HG03432 (cell line): ENCODE data around the gene DCAF6.

ENCODE experiments used
- ATAC-seq: cut with Tn5 transposase; IDR thresholded peaks from one replicate; pipeline ENCODE4 v1.9.1; 2021; ENCODE audit warnings: mild to moderate bottlenecking, moderate library complexity; ENCODE audit not compliant: unreplicated experiment

The DCAF6 gene

DNA sequence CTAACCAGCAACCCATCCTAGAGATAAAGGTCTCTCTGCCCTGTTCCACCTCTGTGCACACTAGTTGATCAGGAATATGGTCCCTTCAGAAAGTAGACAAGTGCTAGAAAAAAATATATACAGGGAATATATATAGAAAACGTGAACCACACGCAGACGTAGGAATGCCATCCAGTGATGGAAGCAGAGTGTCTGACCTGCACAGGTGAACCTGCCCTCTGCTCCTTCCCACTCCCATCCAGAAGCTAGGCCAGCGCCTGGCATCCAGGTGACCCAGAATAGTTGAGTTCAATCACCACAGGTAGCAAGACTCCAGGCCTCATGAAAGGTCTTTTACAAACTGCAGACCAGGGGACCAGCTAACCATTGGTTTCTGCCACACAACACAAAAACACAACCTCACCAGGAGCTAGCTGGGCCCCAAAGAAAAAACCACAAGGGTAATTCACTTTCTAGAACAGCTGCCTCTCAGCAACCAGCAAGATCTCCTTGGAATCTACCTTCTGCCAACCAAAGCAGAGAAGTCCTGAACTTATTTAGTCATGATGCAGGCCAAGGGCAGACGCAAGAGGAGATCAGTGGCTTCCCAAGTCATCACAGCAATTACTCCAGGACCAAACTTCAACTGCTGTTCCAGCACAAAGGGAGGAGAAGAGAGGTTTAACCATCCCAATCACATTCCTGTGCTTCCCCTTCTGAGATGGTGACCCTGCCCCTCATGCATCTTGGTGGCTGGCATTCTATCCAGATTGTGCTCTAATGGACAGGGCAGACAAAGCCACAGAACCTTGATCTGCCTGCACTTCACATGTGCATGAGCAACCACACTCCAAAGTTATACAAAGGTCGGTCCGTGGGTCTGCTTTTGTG lies 147.2 kb downstream of the DCAF6 start:
- no peak for ATAC-seq

DNA sequence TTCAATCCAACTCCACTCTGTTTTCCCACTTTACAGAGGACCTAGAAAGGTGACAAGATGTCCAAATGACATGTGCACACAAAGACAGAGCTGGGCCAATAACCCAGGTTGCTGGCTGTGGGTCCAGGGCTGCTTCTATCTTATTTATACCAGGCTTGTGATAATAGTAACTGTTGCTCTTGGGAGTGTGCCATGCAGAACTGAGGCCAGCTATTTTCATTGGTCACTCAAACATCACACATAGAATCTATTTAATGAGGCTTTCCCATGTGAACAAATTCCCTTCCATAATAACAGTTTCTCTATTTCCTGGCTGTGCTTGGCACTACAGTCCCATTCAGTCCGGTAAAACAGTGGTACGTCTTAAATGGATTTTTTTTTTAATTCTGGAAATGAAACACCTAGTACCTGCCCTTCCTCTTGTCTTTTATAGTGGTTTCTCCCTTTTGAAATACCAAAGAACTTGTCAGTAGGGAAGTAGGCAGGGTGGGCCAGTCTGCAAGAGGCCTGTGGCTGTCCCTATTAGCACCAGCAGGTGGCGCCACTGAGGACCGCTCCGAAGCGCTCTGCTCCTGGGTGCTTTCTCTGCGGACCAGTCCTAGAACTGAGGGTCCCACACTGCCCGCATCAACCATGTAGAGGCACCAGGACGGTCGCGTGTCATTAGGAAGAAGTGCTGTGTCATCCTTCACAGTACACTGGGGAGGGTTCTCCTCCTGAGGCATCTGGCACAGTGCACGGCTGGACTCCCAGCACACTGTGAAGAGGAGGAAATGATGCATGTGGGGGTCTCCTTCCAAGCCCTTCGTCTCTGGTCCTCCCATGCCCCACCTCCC lies 148.1 kb downstream of the DCAF6 start:
- peak; percentile 67 for ATAC-seq

DNA sequence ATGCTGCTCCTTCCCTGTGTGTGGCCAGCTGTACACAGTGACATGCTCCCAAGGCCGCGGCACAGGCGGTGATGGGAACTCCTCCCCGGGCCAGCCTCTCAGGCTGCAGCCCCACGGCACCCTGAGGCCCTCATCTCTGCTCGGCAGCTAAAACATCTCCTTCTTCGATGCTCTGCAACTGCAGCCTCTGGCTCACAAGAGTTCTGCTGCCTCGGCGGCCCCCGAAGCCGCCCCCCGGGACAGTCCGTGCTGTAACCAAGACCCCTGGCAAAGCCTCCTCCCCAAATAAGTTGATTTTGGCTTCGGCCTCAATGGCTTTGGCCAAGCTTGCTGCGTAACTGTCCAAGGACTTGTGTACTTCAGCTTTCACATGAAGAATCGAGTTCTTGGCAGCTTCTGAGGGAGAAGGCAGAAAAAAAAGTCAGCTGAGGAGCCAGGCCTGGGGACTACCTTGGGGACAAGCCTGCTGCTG lies 149.0 kb downstream of the DCAF6 start:
- ATAC-seq, result no peak

DNA sequence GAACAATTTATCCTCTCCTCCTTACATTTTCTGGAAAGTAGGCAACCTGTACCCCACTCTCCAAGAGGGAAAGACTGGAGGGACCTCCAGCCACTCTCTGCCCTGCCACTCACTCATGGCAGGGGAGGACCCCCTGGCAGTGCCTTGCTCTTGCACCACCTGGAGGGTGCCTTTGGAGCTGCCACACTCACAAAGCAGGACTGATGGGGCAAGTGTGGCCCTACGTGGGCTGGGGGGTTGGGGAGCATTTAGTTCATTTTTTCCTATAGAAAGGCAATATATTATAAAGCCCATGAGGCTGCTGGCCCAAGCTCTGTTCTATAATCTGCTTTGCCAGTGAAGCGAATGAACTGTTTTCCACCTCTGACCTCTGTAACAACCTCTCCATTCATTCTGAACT lies 150.0 kb downstream of the DCAF6 start:
- ATAC-seq, result no peak

- ATAC-seq, result no peak
Observed at GRCh38 chr1:168087696-168088095, 151.2 kb downstream of the DCAF6 start.

- ATAC-seq, result no peak
Observed at GRCh38 chr1:168088511-168089325, 152.2 kb downstream of the DCAF6 start.

DNA sequence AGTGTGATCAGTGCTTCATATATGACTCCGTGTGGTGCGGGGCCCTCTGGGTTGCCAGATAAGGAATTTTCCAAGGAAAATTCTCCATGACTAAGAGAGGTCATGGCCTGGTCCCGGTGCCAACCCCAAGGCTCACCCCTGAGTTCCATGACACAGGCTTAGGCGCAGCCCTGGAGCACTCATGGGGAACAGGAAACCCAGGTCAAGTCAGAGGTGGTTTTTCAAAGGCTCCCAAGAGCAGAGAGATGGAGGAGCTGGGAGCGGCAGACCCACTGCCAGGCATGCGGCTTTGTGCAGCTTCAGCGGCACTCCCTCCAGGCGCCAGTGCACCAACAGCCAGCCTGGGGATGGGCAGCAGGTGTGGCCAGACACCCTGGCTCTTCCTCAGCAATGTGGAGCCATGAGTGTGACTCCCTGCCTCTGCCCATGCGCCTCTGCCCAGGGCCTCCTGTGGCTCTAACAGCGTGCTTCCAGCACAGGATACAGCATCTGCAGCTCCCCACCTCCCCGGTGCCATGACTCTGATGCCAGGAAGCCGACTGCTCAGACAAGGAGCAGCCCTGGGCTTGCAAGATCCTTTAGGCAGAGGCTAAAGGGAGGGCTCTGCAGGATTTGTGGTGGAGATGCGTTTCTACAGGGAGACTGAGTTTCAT lies 153.0 kb downstream of the DCAF6 start:
- ATAC-seq, result no peak

GRCh38 chr1:168089979-168090337 lies 153.5 kb downstream of the DCAF6 start:
- ATAC-seq, result no peak

DNA sequence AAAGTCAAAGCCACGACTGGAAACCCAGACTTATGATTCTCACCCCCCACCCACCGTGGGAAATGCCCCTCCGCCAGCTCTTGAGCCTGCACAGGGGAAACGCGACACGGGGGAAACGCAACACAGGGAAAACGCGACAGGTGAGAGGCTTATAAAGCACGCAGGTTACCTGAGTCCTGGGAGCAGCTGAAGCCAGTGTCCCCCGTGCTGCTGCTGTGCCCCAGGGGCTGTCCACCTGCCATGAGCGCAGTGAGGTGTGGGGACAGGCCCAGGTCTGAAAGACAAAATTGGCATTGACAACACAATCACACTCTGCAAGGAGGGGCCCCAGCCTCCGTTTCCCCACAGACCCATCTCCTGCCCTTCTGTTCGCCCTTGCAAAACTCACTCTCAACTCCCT lies 153.9 kb downstream of the DCAF6 start:
- no peak for ATAC-seq

DNA sequence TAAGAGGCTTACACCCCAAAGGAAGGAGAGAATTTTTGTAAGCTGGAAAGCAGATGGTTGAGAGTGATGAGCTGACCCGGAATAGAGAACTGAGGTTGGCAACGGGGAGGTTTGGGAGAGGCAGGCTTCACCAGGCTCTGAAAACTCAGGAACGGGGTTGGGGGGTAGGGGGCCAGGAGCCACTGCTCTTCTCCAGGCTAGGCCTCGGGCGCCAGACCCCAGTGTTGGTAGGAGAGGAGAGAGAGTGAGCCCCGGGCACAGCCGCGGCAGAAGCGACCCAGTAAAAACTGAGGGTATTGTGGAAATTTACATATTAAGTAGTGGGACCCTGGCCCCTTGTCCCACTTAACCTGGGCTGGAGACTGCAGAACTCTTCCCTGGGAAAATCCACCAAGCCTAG lies 154.6 kb downstream of the DCAF6 start:
- ATAC-seq, result no peak

DNA sequence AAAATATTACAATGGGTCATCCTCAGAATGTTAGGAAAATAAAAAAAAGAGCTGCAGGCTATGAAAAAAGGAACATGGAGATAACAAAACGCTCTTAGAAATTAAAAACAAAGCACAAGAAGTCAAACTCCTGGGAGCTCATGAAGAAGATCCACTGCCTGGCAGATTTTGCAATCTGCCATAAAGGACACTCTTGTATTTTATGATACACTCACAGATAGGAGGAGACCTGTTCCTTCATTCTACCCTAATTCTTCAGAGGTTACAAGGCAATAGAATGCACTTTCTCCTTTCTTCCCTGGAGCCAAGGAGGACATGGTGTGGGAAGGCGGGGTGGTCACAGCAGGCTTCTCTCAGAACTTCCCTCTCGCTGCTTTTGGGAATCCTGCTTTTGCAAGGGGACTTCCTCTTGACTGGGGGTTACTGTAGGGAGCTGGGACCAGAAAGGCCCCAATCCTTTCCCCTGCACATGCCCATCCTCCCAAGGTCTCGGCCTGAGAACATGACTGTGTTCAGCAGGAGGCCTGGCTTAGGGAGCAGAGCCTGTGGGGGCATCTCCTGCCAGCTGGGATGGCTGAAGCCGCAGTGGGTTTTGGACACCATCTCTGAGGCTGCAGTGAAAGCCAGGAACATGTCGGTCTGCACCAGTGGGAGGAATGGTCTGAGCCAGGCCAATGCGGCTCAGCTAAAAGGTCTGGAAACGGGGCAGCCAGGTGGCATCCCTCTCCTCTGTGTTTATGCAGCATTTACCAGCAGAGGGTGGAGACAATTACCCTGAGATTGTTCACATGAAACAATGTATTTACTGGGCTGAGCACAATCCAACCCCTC lies 155.5 kb downstream of the DCAF6 start:
- no peak for ATAC-seq

- ATAC-seq, result no peak
Observed at GRCh38 chr1:168092566-168093355, 156.3 kb downstream of the DCAF6 start.

GRCh38 chr1:168093616-168094015 lies 157.1 kb downstream of the DCAF6 start:
- no peak for ATAC-seq

DNA sequence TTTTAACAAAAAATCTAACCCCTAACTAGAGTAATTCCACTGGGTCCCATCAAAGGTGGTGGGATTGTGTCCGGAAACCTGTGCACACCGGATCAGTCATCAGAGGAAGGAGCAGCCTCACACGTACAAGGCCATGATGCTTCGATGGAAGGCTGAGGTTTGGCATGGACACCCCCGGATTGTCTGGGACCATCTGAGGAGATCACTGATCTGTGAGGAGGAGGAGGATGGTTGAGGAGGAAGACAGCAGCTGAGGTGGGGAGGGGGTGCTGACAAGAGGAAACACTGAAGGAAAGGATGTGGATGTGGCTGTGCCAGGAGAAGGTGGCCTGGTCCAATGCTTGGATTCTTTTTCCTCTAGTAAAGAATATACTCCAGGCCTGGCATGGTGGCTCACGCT lies 159.0 kb downstream of the DCAF6 start:
- no peak for ATAC-seq

- no peak for ATAC-seq
Observed at GRCh38 chr1:168096296-168097165, 160.0 kb downstream of the DCAF6 start.

DNA sequence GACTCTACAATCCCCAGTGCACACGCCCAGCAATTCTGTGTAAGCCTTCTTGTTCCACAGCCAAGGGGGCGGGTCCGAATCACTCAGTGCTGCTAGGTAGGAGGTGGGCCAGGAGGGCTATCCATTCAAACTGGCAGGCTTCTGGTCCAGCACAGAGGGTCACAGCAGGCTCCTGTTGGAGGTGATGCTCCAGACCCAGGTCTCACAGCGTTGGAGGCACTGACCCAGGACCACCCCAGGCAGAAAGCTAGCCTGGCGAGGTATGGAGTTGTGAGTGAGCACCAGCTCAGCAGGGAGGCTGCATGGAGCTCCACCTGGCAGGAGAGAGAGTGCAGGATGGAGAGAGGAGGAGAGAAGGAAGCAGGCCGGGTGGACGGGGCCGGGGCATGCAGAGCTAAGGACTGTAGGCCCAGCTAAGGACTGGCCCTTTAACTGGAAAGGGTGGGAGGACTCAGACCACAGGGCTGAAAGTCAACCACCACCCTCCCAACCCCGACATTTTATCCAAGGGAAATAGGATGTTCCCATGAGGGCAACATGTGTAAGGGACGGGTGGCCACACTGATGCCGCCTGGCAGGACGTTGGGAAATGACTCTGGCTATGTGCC lies 161.5 kb downstream of the DCAF6 start:
- ATAC-seq, result no peak

GRCh38 chr1:168098534-168099320 lies 162.2 kb downstream of the DCAF6 start:
- ATAC-seq, result no peak
